WTC11 (cell line): ENCODE measurements around the gene COL18A1. TPM values are rescaled to one million over a fixed set of nuclear protein-coding genes. Genes with fewer than 3 reads are reported as not detected.

Experiments
- ARID4B ChIP-seq: sonication (generic); formaldehyde crosslinking; IDR thresholded peaks from 2 replicates; pipeline ENCODE4 v1.8.0; 2023; ENCODE audit warnings: missing genetic modification reagents, mild to moderate bottlenecking, borderline replicate concordance
- FOXP1 ChIP-seq: sonication (generic); formaldehyde crosslinking; IDR thresholded peaks from 2 replicates; pipeline ENCODE4 v1.8.0; 2022; ENCODE audit warnings: missing genetic modification reagents, mild to moderate bottlenecking, moderate library complexity, borderline replicate concordance
- MYBL2 ChIP-seq: sonication (generic); formaldehyde crosslinking; IDR thresholded peaks from 2 replicates; pipeline ENCODE4 v1.8.1; 2023; ENCODE audit warnings: mild to moderate bottlenecking, moderate library complexity, missing genetic modification reagents
- PRRX2 ChIP-seq: fragments of 250-450 bp; sonication (Bioruptor Pico); IDR thresholded peaks from 2 replicates; pipeline ENCODE4 v1.8.0; 2021; ENCODE audit warnings: mild to moderate bottlenecking
- STAT6 ChIP-seq: sonication (generic); formaldehyde crosslinking; conservative IDR thresholded peaks from 2 replicates; pipeline ENCODE4 v1.8.1; 2023; ENCODE audit warnings: mild to moderate bottlenecking, low read depth, missing genetic modification reagents, moderate library complexity
- ZBTB21 ChIP-seq: sonication (generic); formaldehyde crosslinking; IDR thresholded peaks from 2 replicates; pipeline ENCODE4 v1.8.1; 2023; ENCODE audit warnings: mild to moderate bottlenecking, missing genetic modification reagents, borderline replicate concordance
- ZNF219 ChIP-seq: sonication (generic); formaldehyde crosslinking; IDR thresholded peaks from 2 replicates; pipeline ENCODE4 v1.8.0; 2023; ENCODE audit warnings: missing genetic modification reagents, mild to moderate bottlenecking, borderline replicate concordance
- ZNF232 ChIP-seq: sonication (generic); formaldehyde crosslinking; IDR thresholded peaks from 2 replicates; pipeline ENCODE4 v1.8.0; 2022; ENCODE audit warnings: mild to moderate bottlenecking, missing genetic modification reagents
- ZNF423 ChIP-seq: fragments of 250-450 bp; sonication (Bioruptor Pico); IDR thresholded peaks from 2 replicates; pipeline ENCODE4 v2.1.2; 2022; ENCODE audit warnings: mild to moderate bottlenecking, moderate library complexity
- ZNF532 ChIP-seq: fragments of 250-450 bp; sonication (Bioruptor Pico); IDR thresholded peaks from 2 replicates; pipeline ENCODE4 v1.9.0; 2021; ENCODE audit warnings: mild to moderate bottlenecking, borderline replicate concordance
- total RNA-seq: library from RNA; stranded (reverse); gene quantifications from 3 replicates; pipeline ENCODE4 v1.2.3, GENCODE V29; 2021
- TF ChIP-seq, protein P1 (sequence below): sonication (generic); formaldehyde crosslinking; IDR thresholded peaks from 2 replicates; pipeline ENCODE4 v1.8.0; 2022; ENCODE audit warnings: missing genetic modification reagents
- TF ChIP-seq, protein P2 (sequence below): sonication (generic); formaldehyde crosslinking; IDR thresholded peaks from 2 replicates; pipeline ENCODE4 v1.8.0; 2023; ENCODE audit warnings: mild to moderate bottlenecking, missing genetic modification reagents
- TF ChIP-seq, protein P3 (sequence below): fragments of 250-450 bp; sonication (Bioruptor Pico); IDR thresholded peaks from 2 replicates; pipeline ENCODE4 v2.1.2; 2022; ENCODE audit warnings: mild to moderate bottlenecking, moderate library complexity

The COL18A1 gene
- total RNA-seq, 1 experiment from 2014 or later: 231 TPM

DNA sequence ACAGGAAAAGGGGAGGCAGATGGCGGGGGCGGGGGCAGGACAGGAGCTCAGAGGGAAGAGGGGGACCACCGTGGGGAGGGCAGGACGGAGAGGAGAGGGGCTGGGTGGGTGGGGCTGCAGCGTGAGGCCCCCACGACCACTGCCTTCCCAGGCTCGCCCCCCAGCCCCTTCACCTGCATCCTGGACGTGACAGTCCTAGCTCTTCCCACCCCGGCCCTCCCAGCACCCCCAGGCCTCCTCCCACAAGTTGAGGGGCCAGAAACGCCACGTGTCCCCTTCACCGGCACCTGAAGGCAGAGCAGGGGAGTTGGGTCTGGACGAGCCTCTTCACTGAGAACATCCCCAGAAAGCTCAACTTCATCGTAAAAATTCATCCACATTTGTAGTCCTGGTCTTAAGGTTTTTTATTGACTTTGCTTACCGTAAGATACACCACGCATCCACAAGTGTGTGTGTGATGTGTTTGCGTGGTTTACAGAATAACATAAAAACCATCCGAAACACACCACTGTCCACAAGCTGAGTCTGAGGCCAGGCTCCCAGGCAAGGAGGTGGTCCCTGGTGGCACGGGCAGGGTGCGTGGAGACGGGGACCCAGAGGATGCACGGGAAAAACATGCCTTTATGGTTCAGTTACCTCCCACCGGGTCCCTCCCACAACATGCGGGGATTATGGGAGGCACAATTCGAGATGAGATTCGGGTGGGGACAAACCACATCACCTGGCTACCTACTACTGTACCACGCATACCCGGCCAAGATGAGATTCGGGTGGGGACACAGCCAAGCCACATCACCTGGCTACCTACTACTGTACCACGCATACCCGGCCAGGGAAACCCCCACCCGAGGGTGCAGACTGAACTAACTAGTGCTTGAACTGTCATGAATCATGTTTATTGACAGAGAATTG lies 13.9 kb upstream of the COL18A1 start (continued):
- TF ChIP-seq, protein P1, sequence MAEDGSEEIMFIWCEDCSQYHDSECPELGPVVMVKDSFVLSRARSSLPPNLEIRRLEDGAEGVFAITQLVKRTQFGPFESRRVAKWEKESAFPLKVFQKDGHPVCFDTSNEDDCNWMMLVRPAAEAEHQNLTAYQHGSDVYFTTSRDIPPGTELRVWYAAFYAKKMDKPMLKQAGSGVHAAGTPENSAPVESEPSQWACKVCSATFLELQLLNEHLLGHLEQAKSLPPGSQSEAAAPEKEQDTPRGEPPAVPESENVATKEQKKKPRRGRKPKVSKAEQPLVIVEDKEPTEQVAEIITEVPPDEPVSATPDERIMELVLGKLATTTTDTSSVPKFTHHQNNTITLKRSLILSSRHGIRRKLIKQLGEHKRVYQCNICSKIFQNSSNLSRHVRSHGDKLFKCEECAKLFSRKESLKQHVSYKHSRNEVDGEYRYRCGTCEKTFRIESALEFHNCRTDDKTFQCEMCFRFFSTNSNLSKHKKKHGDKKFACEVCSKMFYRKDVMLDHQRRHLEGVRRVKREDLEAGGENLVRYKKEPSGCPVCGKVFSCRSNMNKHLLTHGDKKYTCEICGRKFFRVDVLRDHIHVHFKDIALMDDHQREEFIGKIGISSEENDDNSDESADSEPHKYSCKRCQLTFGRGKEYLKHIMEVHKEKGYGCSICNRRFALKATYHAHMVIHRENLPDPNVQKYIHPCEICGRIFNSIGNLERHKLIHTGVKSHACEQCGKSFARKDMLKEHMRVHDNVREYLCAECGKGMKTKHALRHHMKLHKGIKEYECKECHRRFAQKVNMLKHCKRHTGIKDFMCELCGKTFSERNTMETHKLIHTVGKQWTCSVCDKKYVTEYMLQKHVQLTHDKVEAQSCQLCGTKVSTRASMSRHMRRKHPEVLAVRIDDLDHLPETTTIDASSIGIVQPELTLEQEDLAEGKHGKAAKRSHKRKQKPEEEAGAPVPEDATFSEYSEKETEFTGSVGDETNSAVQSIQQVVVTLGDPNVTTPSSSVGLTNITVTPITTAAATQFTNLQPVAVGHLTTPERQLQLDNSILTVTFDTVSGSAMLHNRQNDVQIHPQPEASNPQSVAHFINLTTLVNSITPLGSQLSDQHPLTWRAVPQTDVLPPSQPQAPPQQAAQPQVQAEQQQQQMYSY: no peak
- TF ChIP-seq STAT6 (CRISPR knock-in tag): no peak
- TF ChIP-seq ZBTB21: no peak
- TF ChIP-seq, protein P2, sequence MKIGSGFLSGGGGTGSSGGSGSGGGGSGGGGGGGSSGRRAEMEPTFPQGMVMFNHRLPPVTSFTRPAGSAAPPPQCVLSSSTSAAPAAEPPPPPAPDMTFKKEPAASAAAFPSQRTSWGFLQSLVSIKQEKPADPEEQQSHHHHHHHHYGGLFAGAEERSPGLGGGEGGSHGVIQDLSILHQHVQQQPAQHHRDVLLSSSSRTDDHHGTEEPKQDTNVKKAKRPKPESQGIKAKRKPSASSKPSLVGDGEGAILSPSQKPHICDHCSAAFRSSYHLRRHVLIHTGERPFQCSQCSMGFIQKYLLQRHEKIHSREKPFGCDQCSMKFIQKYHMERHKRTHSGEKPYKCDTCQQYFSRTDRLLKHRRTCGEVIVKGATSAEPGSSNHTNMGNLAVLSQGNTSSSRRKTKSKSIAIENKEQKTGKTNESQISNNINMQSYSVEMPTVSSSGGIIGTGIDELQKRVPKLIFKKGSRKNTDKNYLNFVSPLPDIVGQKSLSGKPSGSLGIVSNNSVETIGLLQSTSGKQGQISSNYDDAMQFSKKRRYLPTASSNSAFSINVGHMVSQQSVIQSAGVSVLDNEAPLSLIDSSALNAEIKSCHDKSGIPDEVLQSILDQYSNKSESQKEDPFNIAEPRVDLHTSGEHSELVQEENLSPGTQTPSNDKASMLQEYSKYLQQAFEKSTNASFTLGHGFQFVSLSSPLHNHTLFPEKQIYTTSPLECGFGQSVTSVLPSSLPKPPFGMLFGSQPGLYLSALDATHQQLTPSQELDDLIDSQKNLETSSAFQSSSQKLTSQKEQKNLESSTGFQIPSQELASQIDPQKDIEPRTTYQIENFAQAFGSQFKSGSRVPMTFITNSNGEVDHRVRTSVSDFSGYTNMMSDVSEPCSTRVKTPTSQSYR (CRISPR knock-in tag): no peak
- no peak for TF ChIP-seq ZNF219
- no peak for TF ChIP-seq ZNF532 (CRISPR knock-in tag)
- TF ChIP-seq PRRX2 (CRISPR knock-in tag): no peak
- TF ChIP-seq, protein P3, sequence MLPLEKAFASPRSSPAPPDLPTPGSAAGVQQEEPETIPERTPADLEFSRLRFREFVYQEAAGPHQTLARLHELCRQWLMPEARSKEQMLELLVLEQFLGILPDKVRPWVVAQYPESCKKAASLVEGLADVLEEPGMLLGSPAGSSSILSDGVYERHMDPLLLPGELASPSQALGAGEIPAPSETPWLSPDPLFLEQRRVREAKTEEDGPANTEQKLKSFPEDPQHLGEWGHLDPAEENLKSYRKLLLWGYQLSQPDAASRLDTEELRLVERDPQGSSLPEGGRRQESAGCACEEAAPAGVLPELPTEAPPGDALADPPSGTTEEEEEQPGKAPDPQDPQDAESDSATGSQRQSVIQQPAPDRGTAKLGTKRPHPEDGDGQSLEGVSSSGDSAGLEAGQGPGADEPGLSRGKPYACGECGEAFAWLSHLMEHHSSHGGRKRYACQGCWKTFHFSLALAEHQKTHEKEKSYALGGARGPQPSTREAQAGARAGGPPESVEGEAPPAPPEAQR: no peak
- no peak for TF ChIP-seq MYBL2 (CRISPR knock-in tag)
- TF ChIP-seq ZNF423 (CRISPR knock-in tag): no peak
- TF ChIP-seq ARID4B (CRISPR knock-in tag): no peak
- TF ChIP-seq FOXP1 (CRISPR knock-in tag): no peak
- no peak for TF ChIP-seq ZNF232 (CRISPR knock-in tag)
